Measurements from ENCODE around the gene ANXA10. TPM values are rescaled to one million over a fixed set of nuclear protein-coding genes. Genes with fewer than 3 reads are reported as not detected.
"Not testable (repeated sequence)": the region's sequence is repeated elsewhere in the genome, so short reads cannot be mapped to it uniquely, and the experiment has no call there.

The ANXA10 gene
- polyA plus RNA-seq, 1 donor, result not detected

- no peak for DNase-seq (ENCODE audit: low read depth)
Observed at GRCh38 chr4:168154546-168155277, 62.4 kb downstream of the ANXA10 start.

DNA sequence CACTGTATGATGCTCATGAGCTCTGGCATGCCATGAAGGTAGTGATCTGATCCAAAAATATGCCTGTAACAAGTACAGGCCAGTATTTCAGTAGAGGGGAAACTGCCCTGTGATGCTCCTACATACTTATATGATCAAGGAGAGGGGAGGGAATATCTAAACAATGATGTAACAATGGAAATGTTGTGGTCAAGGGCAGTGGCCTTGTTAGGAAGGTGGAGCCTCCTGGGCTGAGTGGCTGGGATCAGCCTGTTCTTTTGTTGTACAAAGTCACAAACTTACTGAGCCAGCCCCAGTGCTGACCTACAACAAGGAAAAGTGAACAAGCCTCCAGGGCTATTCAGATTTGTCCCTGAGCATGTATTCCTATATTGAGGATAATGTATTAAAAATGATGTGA lies 70.3 kb downstream of the ANXA10 start:
- no peak for DNase-seq (ENCODE audit: low read depth)

DNA sequence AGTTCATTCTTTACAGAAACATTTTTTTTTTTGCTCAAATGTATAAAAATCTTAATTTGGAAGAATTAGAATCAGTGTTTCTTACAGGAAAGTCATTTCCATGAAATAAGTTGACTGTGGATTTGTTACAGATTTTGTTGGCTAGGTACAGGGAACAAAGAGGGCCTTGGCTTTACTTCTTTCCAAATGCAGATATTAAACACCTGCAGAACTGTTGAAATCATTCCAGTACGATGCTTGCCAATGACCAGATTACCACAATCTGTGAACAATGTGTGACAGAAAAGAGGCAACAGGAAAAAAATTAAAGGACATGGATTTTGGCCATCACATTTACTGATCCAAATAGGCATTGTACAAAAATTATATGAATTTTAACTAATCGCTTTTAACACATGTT lies 70.8 kb downstream of the ANXA10 start:
- no peak for DNase-seq (ENCODE audit: low read depth)

GRCh38 chr4:168164045-168164444 lies 71.7 kb downstream of the ANXA10 start:
- no peak for DNase-seq (ENCODE audit: low read depth)

DNA sequence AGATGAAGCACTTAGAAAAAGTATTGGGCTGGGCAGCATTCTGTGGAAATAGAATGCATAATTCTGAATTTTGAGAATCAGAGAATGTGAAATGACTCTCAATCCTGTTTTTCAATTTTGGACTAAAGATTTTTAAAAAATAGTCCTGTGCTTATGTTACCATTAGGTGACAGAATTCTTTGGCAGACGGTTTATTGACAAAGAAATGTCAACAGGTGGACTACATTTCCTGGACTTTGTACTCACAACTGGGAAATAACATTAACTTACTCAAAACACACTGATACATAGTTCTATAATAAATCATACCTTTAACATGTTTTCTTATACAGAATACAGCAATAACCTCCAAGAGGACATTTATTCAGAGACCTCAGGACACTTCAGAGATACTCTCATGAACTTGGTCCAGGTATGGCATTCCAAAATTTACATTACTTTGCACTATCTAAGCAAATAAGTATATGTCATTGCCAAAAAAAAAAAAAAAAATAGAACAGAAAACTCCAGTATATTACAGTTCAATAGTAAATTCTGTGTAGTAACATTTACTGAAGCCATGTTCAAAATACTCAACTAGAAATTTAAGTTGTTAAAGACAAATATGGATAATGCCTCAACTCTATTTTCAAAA lies 72.7 kb downstream of the ANXA10 start:
- DNase-seq (ENCODE audit: low read depth), result no peak

DNA sequence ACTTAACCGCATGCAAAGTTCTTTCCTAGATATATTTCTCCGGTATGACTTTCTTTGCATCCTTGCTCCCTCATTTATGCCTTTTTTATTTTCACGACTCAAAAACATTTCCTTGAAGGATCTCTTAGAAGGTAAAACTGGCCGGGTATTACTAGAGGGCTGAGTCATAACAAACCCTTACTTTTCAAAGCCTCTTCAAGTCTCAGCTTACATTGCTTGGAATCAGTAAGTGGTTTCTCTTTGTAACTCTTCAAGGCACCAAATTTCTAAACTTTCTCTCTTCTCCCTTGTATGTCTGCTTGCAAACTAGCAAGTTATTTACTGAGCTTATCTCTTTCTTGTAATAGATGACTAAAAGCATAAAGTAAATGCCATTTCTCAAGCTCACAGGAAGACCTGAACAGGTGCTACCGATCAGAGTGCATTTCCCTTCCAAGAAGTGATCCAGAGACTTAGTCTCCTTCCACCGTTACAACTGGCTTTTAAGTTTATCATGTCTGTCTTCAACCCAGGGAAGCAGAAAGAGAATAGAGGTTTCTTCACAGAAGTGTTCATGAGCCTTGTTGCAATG lies 75.5 kb downstream of the ANXA10 start:
- DNase-seq (ENCODE audit: low read depth), result no peak

DNA sequence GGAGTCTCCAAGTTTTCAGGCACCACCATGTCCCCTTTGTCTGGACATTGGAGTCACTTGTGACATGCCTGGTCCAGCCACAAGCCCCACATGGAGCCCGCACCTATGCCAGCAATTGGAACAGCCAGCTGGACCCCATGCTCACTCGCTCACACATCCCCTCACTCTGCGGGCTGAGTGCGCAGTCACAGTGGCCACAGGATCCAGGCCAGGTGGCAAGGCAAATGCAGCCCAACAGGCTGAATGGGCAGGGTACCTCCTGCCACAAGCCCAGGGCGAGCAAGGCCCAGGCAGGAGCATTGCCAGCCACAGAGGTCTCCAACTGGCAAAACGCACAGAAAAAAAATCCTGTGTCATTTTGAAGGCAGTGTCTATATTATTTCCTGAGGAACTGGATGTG lies 82.0 kb downstream of the ANXA10 start:
- no peak for DNase-seq (ENCODE audit: low read depth)

DNA sequence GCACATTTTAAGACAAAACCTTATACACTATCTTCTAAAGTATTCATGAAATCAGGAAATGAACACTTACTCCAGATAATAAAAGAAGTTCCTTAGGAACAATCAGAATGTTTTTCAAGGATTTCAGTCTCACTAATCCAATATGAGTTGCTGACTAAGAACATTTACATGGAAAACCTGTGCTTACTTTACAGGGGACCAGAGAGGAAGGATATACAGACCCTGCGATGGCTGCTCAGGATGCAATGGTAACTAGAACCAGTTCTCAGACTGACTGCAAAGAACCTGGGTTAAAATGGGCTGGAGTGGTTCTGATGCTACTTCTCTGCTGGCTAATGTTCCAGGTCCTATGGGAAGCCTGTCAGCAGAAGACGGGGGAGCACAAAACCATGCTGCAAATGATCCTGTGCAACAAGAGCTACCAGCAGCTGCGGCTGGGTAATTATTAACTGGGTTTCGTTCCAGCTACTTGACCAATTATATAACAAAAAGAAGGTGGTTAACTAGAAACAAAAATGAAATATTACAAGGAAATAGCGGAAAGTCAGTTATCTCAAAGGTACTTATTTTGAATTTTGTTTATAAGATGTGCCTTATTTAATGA lies 85.3 kb downstream of the ANXA10 start:
- no peak for DNase-seq (ENCODE audit: low read depth)

DNA sequence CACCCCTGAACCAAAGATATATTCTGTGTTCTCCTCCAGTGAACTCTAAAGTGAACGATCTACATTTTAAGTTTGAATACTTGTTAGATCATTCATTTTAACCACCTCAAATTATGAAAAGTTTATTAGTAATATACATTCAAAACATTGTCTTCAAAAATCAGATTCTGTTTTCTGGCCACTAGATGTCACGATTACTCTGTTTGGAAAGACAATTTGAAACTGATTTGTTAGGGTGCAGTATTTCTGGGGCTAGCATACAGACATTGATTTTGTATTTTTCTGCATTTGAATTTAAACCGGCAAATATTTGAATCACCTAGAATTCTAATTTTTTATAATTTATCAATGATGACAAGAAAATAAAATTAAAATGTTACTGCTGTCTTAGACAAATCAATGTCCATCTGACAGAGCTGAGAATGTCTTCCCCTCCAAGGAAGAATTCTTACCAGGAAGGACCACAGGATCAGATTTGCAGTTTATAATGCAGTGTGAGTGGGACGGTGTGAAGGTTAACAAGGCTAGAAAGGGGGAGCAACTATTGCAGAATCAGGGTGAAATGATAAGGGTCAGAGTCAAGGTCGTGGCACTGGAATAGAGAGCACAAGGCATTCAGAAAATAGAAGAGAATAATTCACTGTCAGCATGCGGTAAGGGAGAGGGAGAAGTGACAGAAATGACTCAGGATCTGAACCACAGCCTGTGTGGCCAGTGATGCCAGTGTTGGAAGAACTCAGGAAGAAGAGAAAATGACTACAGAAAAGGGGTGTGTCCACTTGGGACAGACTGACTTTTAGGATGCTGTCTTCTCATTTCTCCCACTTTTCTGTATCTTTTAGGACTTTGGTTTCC lies 91.6 kb downstream of the ANXA10 start:
- peak; percentile 25 for DNase-seq (ENCODE audit: low read depth)

GRCh38 chr4:168188754-168189153 lies 96.4 kb downstream of the ANXA10 start:
- DNase-seq (ENCODE audit: low read depth), result no peak

GRCh38 chr4:168197926-168198325 lies 105.6 kb downstream of the ANXA10 start:
- no peak for DNase-seq (ENCODE audit: low read depth)

DNA sequence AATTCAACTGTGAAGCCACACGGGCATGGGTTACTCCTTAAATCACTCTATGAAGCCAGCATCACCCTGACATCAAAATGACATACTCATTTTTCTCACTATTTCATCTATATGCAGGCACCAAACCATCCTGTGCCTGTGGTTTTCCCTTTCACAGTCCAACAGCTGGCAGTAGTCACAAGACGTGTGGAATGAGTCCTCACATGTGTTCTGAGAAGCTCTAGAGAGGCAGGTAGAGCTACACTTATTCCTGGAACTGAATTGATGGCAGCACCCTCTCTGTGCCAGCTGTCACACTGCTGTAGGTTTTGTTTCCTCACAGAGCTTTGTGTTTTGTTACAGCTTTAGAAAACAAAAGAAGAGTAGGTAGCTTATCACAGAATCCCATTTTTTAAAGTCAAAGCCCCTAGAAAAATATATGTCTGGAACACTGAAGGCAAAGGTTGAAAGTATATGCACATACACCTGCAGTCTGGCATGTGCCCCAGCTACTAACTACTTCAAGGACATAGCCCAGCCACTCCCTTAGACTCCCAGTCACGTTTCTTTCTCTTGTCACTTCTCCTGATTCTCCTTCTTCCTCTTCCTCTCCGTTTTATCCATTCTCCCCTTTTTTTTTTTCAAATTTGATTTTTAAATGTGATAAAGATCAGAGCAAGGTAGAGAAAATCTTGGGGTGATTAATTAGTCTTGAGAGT lies 107.1 kb downstream of the ANXA10 start:
- no peak for DNase-seq (ENCODE audit: low read depth)

DNA sequence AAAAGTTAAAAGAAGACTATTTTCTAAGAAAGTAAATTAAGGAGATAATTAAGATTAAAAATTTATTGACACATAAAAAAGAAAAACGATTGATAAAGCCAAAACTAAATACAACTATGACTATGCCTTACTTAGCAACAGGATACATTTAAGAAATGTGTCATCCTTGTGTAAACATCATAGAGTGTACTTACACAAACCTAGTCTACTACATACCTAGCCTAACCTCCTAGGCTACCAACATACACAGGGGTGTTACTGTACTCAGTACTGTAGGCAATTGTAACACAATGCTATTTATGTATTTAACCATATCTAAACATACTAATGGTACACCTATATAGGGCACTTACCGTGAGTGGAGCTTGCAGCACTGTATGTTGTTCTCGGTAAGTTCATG lies 108.3 kb downstream of the ANXA10 start:
- no peak for DNase-seq (ENCODE audit: low read depth)

- no peak for DNase-seq (ENCODE audit: low read depth)
Observed at GRCh38 chr4:168203233-168203911, 111.0 kb downstream of the ANXA10 start.

GRCh38 chr4:168208957-168209614 lies 116.7 kb downstream of the ANXA10 start:
- no peak for DNase-seq (ENCODE audit: low read depth)

- no peak for DNase-seq (ENCODE audit: low read depth)
Observed at GRCh38 chr4:168212656-168213055, 120.3 kb downstream of the ANXA10 start.

GRCh38 chr4:168213511-168213910 lies 121.2 kb downstream of the ANXA10 start:
- not testable (repeated sequence) for DNase-seq (ENCODE audit: low read depth)

GRCh38 chr4:168218645-168219044 lies 126.3 kb downstream of the ANXA10 start:
- no peak for DNase-seq (ENCODE audit: low read depth)

GRCh38 chr4:168220893-168221292 lies 128.6 kb downstream of the ANXA10 start:
- no peak for DNase-seq (ENCODE audit: low read depth)

DNA sequence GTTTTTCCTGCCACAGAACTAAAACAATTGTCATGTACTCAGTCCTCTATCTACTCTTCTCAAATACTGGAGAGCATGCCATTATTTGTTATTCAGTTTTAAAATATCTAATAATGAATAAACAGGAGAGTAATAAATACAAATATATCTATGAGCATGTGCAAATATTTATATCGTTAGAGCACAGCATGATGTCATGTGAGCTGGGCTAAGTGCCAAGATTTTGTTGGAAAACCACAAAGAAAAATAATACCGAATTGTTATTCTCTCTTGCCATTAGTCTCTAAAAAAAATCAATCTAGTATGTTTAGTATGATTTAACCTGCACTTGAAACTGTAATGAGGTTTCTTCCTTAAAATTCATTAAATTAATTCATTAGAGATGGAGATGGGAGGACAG lies 129.0 kb downstream of the ANXA10 start:
- DNase-seq (ENCODE audit: low read depth), result peak; percentile 59

Measured in forelimb muscle (tissue), 1 donor.